SK-N-SH (cell line): ENCODE results near the gene C4orf36.

Source experiments
- POLR2AphosphoS5 ChIP-seq: IDR thresholded peaks from 2 replicates; pipeline ENCODE4 v1.6.1; 2012; ENCODE audit warnings: low read depth, low read length
- REST ChIP-seq: IDR thresholded peaks from 2 replicates; pipeline ENCODE4 v1.6.1; 2012; ENCODE audit warnings: mild to moderate bottlenecking, low read depth, low read length, moderate library complexity
- TF ChIP-seq, protein P1 (sequence below): fragments of 200-600 bp; sonication (generic); IDR thresholded peaks from 2 replicates; pipeline ENCODE4 v1.6.1; 2017; ENCODE audit warnings: antibody characterized with exemption, mild to moderate bottlenecking, moderate library complexity

DNA sequence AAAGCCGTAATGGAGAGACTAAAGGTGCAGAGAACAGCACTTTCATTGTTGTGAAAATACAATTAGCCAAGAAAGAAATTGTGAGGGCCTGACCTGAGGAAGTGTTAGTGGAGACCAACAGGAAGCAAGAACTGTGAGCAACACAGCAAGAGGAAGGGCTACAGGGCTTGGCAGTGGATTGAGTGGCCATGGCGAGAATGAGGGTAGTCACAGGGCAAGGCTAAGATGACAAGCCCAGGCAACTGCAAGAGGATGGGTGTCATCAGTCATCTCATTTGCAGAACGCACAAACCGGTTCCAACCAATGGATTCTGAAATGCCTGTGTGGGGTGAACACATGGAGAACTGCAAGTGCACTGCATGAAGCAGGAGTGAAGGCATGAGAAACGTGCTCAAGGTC lies 46.6 kb downstream of the C4orf36 start:
- TF ChIP-seq, protein P1, sequence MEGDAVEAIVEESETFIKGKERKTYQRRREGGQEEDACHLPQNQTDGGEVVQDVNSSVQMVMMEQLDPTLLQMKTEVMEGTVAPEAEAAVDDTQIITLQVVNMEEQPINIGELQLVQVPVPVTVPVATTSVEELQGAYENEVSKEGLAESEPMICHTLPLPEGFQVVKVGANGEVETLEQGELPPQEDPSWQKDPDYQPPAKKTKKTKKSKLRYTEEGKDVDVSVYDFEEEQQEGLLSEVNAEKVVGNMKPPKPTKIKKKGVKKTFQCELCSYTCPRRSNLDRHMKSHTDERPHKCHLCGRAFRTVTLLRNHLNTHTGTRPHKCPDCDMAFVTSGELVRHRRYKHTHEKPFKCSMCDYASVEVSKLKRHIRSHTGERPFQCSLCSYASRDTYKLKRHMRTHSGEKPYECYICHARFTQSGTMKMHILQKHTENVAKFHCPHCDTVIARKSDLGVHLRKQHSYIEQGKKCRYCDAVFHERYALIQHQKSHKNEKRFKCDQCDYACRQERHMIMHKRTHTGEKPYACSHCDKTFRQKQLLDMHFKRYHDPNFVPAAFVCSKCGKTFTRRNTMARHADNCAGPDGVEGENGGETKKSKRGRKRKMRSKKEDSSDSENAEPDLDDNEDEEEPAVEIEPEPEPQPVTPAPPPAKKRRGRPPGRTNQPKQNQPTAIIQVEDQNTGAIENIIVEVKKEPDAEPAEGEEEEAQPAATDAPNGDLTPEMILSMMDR: no peak
- TF ChIP-seq REST (no peak), POLR2AphosphoS5 (no peak)
